GM18517 (cell line): ENCODE data around the gene PPP4R3B.
"Not testable (repeated sequence)": the region's sequence is repeated elsewhere in the genome, so short reads cannot be mapped to it uniquely, and the experiment has no call there.

Experiments used
- ATAC-seq: cut with Tn5 transposase; IDR thresholded peaks from one replicate; pipeline ENCODE4 v1.9.1; 2021; ENCODE audit warnings: mild to moderate bottlenecking, moderate library complexity; ENCODE audit not compliant: unreplicated experiment

PPP4R3B gene

GRCh38 chr2:55596795-55597194, 20.6 kb downstream of the PPP4R3B start:
- not testable (repeated sequence) for ATAC-seq

GRCh38 chr2:55595536-55595935, 21.9 kb downstream of the PPP4R3B start:
- ATAC-seq: no peak

GRCh38 chr2:55592130-55592529, 25.3 kb downstream of the PPP4R3B start:
- no peak for ATAC-seq

- ATAC-seq: peak; percentile 88
Observed at GRCh38 chr2:55590810-55591440, 26.5 kb downstream of the PPP4R3B start.

GRCh38 chr2:55585451-55586080, 31.9 kb downstream of the PPP4R3B start:
- no peak for ATAC-seq

- no peak for ATAC-seq
Observed at GRCh38 chr2:55581874-55582547, 35.4 kb downstream of the PPP4R3B start.

GRCh38 chr2:55581435-55581834, 36.0 kb downstream of the PPP4R3B start:
- no peak for ATAC-seq

GRCh38 chr2:55569002-55569401, 48.4 kb downstream of the PPP4R3B start:
- ATAC-seq: not testable (repeated sequence)

GRCh38 chr2:55567298-55567697, 50.1 kb downstream of the PPP4R3B start:
- no peak for ATAC-seq

GRCh38 chr2:55565613-55566012, 51.8 kb downstream of the PPP4R3B start:
- no peak for ATAC-seq

GRCh38 chr2:55560855-55561254, 56.6 kb downstream of the PPP4R3B start:
- ATAC-seq: no peak

- no peak for ATAC-seq
Observed at GRCh38 chr2:55556809-55557208, 60.6 kb downstream of the PPP4R3B start.

GRCh38 chr2:55555977-55556376, 61.4 kb downstream of the PPP4R3B start:
- ATAC-seq: no peak

GRCh38 chr2:55553321-55553720, 64.1 kb downstream of the PPP4R3B start:
- no peak for ATAC-seq

GRCh38 chr2:55550368-55551102, 66.9 kb downstream of the PPP4R3B start:
- no peak for ATAC-seq

GRCh38 chr2:55547679-55548078, 69.7 kb downstream of the PPP4R3B start:
- not testable (repeated sequence) for ATAC-seq

GRCh38 chr2:55547001-55547400, 70.4 kb downstream of the PPP4R3B start:
- no peak for ATAC-seq

GRCh38 chr2:55530539-55531081, 86.8 kb downstream of the PPP4R3B start:
- no peak for ATAC-seq

- ATAC-seq: no peak
Observed at GRCh38 chr2:55526174-55526573, 91.2 kb downstream of the PPP4R3B start.

GRCh38 chr2:55524884-55525437, 92.5 kb downstream of the PPP4R3B start:
- no peak for ATAC-seq
